ENCODE data around the gene VTI1A.

Gene VTI1A

DNA sequence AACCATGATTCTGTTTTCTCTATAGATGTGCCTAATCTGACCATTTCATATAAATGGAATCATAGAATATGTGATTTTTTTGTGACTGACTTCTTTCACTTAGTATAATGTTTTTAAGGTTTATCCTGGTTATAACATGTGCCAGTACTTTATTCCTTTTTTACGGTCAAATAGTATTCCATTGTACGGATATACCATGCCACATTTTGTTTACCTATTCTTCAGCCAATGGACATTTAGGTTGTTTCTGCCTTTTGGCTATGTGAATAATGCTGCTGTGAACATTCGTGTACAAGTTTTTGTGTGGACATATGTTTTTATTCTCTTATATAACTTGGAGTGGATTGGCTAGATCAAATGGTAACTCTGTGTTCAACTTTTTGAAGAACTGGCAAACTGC, 324.7 kb downstream of the VTI1A start:
- in situ Hi-C loops (cut with MboI; ENCODE audit: low pct_unique_long_range_greater_than_20kb, low sequenced_read_pairs, unreplicated experiment), result no loop called here
- TF ChIP-seq, protein P1, sequence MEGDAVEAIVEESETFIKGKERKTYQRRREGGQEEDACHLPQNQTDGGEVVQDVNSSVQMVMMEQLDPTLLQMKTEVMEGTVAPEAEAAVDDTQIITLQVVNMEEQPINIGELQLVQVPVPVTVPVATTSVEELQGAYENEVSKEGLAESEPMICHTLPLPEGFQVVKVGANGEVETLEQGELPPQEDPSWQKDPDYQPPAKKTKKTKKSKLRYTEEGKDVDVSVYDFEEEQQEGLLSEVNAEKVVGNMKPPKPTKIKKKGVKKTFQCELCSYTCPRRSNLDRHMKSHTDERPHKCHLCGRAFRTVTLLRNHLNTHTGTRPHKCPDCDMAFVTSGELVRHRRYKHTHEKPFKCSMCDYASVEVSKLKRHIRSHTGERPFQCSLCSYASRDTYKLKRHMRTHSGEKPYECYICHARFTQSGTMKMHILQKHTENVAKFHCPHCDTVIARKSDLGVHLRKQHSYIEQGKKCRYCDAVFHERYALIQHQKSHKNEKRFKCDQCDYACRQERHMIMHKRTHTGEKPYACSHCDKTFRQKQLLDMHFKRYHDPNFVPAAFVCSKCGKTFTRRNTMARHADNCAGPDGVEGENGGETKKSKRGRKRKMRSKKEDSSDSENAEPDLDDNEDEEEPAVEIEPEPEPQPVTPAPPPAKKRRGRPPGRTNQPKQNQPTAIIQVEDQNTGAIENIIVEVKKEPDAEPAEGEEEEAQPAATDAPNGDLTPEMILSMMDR (IDR thresholded peaks at IDR 0.05; ENCODE audit: extremely low read depth, insufficient read depth, missing control alignments), result no peak
- no peak for DNase-seq (ENCODE audit: low spot score)

DNA sequence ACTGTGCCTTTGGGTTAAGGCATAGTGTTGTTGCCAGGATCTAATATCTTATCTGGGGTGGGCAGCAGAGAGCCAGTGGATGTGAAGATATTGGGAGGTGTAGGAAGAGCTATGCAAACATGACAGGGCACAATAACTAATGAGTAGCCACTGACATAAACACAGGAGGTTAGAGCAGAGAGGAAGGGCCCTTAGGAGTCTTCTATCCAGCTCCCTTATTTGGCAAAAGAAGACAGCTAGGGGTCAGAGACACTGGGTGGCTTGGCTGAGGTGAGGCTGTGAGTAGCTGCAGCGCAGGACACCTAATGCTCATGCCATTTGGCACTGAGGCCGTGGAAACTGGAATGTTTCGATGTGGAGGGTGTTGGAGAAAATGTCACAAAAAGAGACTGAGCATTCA, 326.8 kb downstream of the VTI1A start:
- TF ChIP-seq, protein P1 (IDR thresholded peaks at IDR 0.05; ENCODE audit: extremely low read depth, insufficient read depth, missing control alignments), result no peak
- in situ Hi-C loops (cut with MboI; ENCODE audit: low pct_unique_long_range_greater_than_20kb, low sequenced_read_pairs, unreplicated experiment), result no loop called here
- no peak for DNase-seq (ENCODE audit: low spot score)

DNA sequence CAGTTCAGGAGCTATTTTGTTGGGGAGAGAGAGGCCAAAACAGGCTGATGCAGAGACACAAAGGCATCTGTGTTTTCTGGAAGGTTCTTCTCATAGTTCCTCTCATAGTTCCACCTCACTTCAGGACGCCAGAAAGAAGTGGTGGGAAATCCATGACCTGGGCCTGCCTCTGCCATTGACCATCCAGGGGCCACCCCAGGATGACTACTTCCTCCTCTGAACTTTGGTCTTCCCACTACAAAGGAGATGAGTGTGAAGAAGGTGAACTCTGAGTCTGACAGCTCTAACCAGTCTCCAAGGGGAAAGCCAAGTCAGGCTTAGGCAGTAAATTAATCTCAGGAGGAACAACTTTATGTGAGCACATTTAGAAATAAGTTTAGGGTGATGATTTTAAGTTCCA, 327.2 kb downstream of the VTI1A start:
- no peak for DNase-seq (ENCODE audit: low spot score)
- TF ChIP-seq, protein P1 (IDR thresholded peaks at IDR 0.05; ENCODE audit: extremely low read depth, insufficient read depth, missing control alignments), result no peak
- in situ Hi-C loops (cut with MboI; ENCODE audit: low pct_unique_long_range_greater_than_20kb, low sequenced_read_pairs, unreplicated experiment), result no loop called here

DNA sequence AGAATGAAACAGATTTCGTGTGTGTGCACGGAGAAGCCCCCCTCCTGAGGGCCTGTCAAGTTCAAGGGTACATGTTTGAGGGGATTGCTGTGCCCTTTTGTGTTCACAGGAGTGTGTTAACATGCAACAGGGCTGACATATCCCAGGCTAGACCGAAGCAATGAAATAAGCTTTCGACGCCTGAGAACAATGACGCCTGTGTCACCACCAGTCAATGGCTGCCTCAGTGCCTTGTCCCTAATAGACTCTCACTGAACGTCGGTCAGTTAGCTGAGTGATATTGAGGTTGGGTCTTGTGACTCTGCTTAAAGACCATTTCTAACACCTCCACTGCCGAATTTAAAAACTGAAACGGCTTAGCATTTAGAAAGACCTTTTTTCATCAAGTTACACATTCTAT, 327.8 kb downstream of the VTI1A start:
- no peak for DNase-seq (ENCODE audit: low spot score)
- TF ChIP-seq, protein P1 (IDR thresholded peaks at IDR 0.05; ENCODE audit: extremely low read depth, insufficient read depth, missing control alignments), result no peak
- in situ Hi-C loops (cut with MboI; ENCODE audit: low pct_unique_long_range_greater_than_20kb, low sequenced_read_pairs, unreplicated experiment), result no loop called here

DNA sequence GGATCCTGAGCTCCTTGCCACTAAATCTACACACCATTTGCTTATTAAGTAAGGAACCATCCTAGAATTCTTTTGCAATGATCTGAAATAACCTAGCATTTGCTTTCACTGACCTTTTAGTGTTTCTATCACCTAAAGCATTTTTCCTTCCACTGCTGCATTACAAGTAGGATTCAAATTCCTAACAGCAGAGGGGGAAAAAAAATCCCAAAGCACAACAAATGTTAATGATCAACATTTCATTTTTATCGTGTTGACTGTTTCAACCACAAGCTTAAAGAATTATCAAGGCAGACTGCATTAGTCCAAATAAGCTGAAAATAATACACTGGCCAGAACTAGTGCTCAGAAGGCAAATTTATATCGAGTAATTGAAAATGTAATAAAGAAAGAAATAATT, 328.4 kb downstream of the VTI1A start:
- no peak for DNase-seq (ENCODE audit: low spot score)
- in situ Hi-C loops (cut with MboI; ENCODE audit: low pct_unique_long_range_greater_than_20kb, low sequenced_read_pairs, unreplicated experiment), result no loop called here
- TF ChIP-seq, protein P1 (IDR thresholded peaks at IDR 0.05; ENCODE audit: extremely low read depth, insufficient read depth, missing control alignments), result no peak

DNA sequence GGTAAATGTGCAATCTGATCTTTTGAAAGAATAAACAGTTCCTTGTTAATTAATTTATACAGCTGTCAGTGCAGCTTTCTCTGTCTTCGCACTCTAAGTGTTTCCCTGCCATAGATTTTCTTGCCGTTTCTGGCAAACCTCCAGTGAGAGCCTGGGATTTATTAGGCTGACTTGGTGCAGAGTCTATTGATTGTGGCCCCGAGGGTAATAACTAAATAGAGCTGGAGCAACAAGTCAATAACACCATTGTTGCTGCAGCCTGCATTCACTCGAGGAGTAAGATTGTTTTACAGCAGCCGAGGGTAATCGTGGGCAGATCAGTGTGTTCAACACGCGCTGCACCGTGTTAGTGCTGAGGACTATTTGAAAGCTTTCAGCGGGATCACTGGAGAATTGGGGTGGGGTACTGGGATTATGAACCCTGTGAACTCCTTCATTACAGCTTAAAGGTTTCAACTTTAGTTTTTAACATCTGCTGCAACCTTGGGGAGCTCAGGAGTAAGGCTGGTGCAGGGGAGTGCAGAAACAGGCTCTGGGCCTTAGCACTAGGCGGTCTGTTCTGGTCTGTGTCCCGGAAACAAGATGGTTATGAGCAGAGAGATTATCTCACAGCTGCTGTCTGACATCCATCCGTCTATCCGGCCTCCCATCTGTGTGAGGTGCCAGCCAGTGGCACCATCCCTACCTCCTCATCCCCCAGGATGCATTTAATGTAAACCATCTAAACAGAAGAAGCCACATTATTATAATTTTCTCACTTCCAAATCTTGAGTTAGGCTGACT, 329.1 kb downstream of the VTI1A start:
- in situ Hi-C loops (cut with MboI; ENCODE audit: low pct_unique_long_range_greater_than_20kb, low sequenced_read_pairs, unreplicated experiment), result no loop called here
- TF ChIP-seq, protein P1 (IDR thresholded peaks at IDR 0.05; ENCODE audit: extremely low read depth, insufficient read depth, missing control alignments), result no peak
- DNase-seq (ENCODE audit: low spot score), result no peak
